NCI-H524 treated with DMSO at 0.1 percent for 48 hours (cell line): ENCODE measurements around the gene CARS1.

Experiments
- DNase-seq: peaks from one replicate; lab custom pipeline; 2025; lab: John Stamatoyannopoulos, UW

The CARS1 gene

GRCh38 chr11:3057069-3057963, at the start of gene CARS1:
Gene CARS1, minus strand, starts transcription at chr11:3057423. Its CDS starts 56 bp downstream, at chr11:3057367.
- peak; percentile 73 for DNase-seq

- no peak for DNase-seq
Measured at GRCh38 chr11:3105791-3106735, 48.8 kb upstream of the CARS1 start.

- DNase-seq = no peak
Measured at GRCh38 chr11:3104961-3105790, 48.0 kb upstream of the CARS1 start.

- no peak for DNase-seq
Measured at GRCh38 chr11:3104051-3104714, 47.0 kb upstream of the CARS1 start.

- no peak for DNase-seq
Measured at GRCh38 chr11:3103076-3103475, 45.9 kb upstream of the CARS1 start.

- DNase-seq = no peak
Measured at GRCh38 chr11:3102641-3102921, 45.4 kb upstream of the CARS1 start.

- no peak for DNase-seq
Measured at GRCh38 chr11:3101921-3102640, 44.9 kb upstream of the CARS1 start.

- DNase-seq = no peak
Measured at GRCh38 chr11:3099178-3099577, 42.0 kb upstream of the CARS1 start.

- no peak for DNase-seq
Measured at GRCh38 chr11:3096909-3097530, 39.8 kb upstream of the CARS1 start.

GRCh38 chr11:3095712-3096361, 38.6 kb upstream of the CARS1 start:
- no peak for DNase-seq

GRCh38 chr11:3094223-3094824, 37.1 kb upstream of the CARS1 start:
- DNase-seq = no peak

- no peak for DNase-seq
Measured at GRCh38 chr11:3093281-3094191, 36.3 kb upstream of the CARS1 start.

GRCh38 chr11:3092603-3093141, 35.4 kb upstream of the CARS1 start:
- DNase-seq = no peak

- DNase-seq = peak; percentile 18
Measured at GRCh38 chr11:3091846-3092602, 34.8 kb upstream of the CARS1 start.

GRCh38 chr11:3091081-3091845, 34.0 kb upstream of the CARS1 start:
- DNase-seq = no peak

GRCh38 chr11:3090096-3090901, 33.1 kb upstream of the CARS1 start:
- DNase-seq = no peak
